GM19240 (cell line): ENCODE results near the gene GRK3.
"Not testable (repeated sequence)": the region's sequence is repeated elsewhere in the genome, so short reads cannot be mapped to it uniquely, and the experiment has no call there.

Experiments
- DNase-seq: peaks from one replicate; pipeline ENCODE4 v3.0.0; 2011; ENCODE audit warnings: low spot score; ENCODE audit not compliant: insufficient read length

Gene GRK3

GRCh38 chr22:25571969-25572707 lies 7.7 kb downstream of the GRK3 start:
- DNase-seq = not testable (repeated sequence)

GRCh38 chr22:25572708-25573171 lies 8.3 kb downstream of the GRK3 start:
- no peak for DNase-seq

GRCh38 chr22:25573841-25574240 lies 9.4 kb downstream of the GRK3 start:
- no peak for DNase-seq

DNA sequence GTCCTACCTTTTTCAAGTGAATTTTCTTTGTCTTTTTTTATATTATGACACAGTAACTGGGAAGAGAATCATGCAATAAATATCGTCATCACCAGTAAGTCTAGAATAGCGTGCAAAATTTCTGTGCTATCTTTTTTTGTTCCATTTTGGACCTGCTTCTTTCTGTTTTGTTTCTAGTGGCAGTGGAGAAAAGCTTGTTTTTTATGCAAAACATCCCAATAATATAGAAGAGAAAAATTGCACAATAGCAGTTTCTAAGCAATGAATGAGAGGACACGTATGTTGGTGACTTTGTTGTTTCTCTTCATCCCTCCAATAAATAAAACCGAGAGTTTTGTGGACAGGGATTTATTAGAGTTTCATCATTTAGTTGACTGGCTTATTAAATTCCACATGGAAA lies 10.3 kb downstream of the GRK3 start:
- no peak for DNase-seq

DNA sequence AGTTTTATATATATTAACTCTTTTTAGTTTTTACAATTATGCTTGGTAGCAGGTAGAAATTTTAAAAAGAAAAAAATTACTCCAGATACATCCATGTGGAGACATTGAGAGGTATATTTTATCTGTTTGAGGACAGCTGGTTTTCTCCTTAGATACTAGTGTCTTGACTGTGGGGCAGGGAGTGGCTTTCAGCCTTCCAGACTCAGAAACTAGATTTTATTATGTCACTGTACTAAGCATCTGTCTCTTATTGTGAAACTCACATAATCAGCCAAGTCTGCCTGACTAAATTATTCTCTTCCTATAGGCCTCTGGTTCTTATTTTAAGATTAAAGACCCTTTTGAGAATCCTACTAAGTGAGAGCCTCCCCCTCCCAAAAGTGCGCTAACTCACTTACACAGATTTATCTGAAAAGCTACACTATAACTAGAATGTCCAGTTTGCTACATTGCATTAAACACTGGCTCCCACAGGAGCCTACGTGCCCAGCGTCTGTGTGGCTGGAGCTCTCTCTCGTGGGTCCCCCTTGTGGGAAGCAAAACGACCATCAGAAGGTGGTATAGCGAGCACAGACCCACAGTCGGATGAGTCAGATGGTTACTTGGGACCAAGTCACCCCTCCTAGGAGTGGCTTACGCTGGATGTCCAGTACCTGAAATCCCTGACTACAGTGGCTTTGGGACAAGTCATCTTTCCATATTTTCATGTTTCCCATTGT lies 11.4 kb downstream of the GRK3 start:
- DNase-seq = not testable (repeated sequence)

DNA sequence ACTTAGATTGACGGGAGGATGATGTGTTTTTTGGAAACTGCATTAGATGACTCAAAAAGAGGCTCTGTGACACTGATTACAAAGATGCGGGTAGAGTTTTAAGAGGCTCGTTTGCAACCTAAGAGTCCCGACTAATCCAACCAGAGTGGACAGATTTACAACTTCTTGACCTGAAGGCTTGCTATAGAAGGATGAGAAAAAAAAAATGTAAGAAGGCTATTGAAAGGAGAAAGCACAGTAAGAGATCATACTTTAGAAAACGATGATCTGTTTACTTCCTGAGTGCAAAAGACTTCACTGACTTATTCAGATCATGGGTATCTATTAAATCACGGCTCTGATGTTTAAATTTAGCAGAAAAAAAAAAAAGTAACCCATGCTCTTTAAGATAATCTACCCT lies 17.0 kb downstream of the GRK3 start:
- DNase-seq = not testable (repeated sequence)

- DNase-seq = no peak
Observed at GRCh38 chr22:25582946-25583345, 18.5 kb downstream of the GRK3 start.

DNA sequence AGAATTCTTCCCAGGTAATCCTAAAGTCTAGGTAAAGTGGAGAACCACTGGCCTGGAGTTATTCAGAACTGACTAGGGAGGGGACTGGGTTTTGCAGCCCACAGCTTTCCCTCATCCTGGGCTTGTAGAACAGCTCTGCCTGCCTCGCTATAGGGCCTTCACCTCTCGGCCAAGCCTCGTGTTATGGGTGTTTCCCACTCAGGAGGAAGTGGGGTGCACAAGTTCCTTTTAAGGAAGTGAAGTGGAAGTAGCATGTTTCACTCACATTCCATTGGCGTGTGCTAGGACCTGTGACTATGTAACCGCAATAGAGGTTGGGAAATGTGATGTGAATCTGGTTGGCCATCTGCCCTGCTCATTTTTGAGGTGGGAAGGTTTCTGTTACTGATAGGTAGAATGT lies 20.5 kb downstream of the GRK3 start:
- not testable (repeated sequence) for DNase-seq

- DNase-seq = not testable (repeated sequence)
Observed at GRCh38 chr22:25589664-25590063, 25.2 kb downstream of the GRK3 start.

- DNase-seq = not testable (repeated sequence)
Observed at GRCh38 chr22:25593323-25593722, 28.8 kb downstream of the GRK3 start.

GRCh38 chr22:25598609-25599008 lies 34.1 kb downstream of the GRK3 start:
- DNase-seq = no peak

DNA sequence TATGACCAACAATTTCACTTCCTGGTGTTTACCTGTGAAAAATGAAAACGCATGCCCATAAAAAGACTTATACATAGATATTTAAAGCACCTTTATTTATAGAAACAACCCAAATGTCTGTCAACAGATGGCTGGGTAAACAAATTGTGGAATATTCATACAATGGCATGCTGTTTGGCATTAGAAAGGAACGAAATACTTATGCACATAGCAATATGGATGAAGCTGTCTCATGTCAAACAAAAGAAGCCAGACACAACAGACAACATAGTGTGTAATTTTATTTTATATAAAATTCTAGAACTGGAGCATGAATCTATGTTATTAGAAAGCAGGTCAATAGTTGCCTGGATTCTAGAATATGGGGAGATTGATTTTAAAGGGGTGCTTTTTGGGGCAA lies 38.0 kb downstream of the GRK3 start:
- no peak for DNase-seq

GRCh38 chr22:25602916-25603315 lies 38.4 kb downstream of the GRK3 start:
- no peak for DNase-seq

GRCh38 chr22:25605146-25605545 lies 40.7 kb downstream of the GRK3 start:
- DNase-seq = not testable (repeated sequence)

DNA sequence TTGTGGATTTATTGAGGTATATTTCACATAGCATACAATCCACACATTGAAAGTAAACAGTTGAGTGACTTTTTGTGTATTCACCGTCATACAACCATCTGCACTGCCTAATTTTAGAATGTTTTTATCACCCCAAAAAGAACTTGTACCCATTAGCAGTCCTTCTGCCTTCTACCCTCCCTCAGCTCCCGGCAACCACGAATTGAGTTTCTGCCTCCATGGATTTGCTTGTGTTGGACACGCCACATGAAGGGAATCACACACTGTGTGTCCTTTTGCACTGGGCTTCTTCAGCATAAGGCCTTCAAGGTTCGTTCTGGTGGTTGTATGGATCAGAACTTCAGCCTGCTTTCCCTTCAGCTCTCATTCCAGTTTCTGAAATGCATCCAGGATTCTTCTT lies 41.1 kb downstream of the GRK3 start:
- not testable (repeated sequence) for DNase-seq

GRCh38 chr22:25611284-25611683 lies 46.8 kb downstream of the GRK3 start:
- not testable (repeated sequence) for DNase-seq

- not testable (repeated sequence) for DNase-seq
Observed at GRCh38 chr22:25613131-25613530, 48.7 kb downstream of the GRK3 start.

- not testable (repeated sequence) for DNase-seq
Observed at GRCh38 chr22:25613558-25613957, 49.1 kb downstream of the GRK3 start.

- not testable (repeated sequence) for DNase-seq
Observed at GRCh38 chr22:25614791-25615190, 50.3 kb downstream of the GRK3 start.

DNA sequence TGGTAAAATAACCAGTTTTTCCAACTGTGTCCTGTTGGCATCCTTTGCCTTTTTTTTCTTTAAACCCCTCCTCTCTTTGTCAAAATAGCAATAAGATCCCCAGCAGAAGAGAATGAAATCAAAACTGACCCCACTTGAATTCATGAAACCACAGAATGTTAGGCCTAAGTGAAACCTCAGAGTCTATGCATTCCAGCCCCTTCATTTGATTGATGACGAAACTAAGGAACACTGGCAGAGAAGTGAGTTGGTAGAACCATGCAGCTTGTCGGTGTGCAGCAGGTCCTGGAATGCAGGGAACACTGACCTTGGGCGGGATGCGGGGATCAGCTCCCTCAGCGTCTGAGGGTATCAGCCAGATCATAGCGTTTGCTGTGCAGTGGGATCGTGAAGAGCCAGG lies 57.5 kb downstream of the GRK3 start:
- no peak for DNase-seq

DNA sequence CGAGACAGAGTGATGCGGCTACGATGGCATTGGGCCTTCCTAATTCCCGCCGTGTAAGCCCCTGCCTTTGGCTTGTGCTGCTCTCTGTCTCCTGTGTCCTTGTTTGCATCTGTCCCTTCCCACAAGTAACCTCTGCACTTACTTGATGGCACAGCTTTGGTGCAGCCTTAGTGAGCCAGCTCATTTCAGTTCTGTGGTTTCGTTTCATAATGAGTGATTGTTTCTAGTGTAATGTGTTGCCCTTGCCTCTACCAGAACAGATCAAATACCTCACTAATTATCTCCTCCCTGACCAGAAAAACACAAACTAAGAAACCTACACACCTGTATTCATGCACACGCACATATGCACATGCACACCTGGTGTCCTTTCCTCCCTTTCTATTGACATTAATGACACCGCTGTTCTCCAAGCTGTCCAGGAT lies 58.8 kb downstream of the GRK3 start:
- no peak for DNase-seq

- no peak for DNase-seq
Observed at GRCh38 chr22:25623851-25624250, 59.4 kb downstream of the GRK3 start.

DNA sequence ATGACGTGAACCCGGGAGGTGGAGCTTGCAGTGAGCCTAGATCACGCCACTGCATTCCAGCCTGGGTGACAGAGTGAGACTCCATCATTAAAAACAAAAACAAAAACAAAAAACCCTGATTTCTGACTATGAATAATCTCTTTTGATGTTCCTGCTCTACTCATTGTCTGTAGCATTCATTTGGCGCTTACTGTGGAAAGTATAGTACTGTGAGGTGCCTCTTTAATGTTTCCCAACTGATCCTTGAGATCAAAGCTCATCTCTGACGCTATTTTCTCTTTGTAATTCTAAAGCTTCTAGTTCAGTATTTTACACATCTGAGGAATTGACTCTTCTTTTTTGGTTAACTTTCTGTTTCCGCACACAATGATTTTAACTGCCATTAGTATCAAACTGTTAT lies 60.0 kb downstream of the GRK3 start:
- DNase-seq = no peak
